Epithelial cell of esophagus (primary cell): ENCODE data around the gene GABARAPL1.
A peak's percentile ranks its signal among the peaks of the same experiment; 100 is the strongest.

Experiments used
- DNase-seq: peaks from one replicate; pipeline ENCODE4 v3.0.0; 2010; ENCODE audit warnings: low read depth
- H3K4me3 ChIP-seq: 2 replicates; pipeline ENCODE4 v1.5.1; 2011; ENCODE audit warnings: mild to moderate bottlenecking, low read length, control low read depth
- TF ChIP-seq, protein P1 (sequence below): IDR thresholded peaks from 2 replicates; pipeline ENCODE4 v1.5.1; 2011; ENCODE audit warnings: low read depth, mild to moderate bottlenecking, low read length, control low read depth, inconsistent platforms; ENCODE audit not compliant: insufficient read depth; ENCODE audit errors: missing control alignments

GABARAPL1 gene

DNA sequence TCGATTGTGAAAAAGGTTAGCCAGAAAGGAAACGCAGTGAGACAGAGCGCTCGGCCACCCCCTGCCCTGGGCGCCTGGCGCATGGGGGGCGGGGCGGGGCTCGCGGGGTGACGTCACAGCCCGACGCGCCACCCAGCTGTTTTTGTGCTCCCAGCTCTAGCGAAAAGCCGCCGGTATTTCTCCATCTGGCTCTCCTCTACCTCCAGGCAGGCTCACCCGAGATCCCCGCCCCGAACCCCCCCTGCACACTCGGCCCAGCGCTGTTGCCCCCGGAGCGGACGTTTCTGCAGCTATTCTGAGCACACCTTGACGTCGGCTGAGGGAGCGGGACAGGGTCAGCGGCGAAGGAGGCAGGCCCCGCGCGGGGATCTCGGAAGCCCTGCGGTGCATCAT, at the start of gene GABARAPL1:
GABARAPL1 (plus strand) TSS at position 139 of the 393 bp plus-strand sequence; CDS start at position 392, 253 bp downstream.
- TF ChIP-seq, protein P1, sequence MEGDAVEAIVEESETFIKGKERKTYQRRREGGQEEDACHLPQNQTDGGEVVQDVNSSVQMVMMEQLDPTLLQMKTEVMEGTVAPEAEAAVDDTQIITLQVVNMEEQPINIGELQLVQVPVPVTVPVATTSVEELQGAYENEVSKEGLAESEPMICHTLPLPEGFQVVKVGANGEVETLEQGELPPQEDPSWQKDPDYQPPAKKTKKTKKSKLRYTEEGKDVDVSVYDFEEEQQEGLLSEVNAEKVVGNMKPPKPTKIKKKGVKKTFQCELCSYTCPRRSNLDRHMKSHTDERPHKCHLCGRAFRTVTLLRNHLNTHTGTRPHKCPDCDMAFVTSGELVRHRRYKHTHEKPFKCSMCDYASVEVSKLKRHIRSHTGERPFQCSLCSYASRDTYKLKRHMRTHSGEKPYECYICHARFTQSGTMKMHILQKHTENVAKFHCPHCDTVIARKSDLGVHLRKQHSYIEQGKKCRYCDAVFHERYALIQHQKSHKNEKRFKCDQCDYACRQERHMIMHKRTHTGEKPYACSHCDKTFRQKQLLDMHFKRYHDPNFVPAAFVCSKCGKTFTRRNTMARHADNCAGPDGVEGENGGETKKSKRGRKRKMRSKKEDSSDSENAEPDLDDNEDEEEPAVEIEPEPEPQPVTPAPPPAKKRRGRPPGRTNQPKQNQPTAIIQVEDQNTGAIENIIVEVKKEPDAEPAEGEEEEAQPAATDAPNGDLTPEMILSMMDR: no peak
- peak within 1 kb of the TSS; percentile 90 for H3K4me3 ChIP-seq
- DNase-seq: peak; percentile 82

- TF ChIP-seq, protein P1: no peak
- no peak overlapping the region for H3K4me3 ChIP-seq
- no peak for DNase-seq
These were observed 49.6 kb upstream of the GABARAPL1 start for GRCh38 chr12:10163084-10163483.

GRCh38 chr12:10165421-10165820, 47.3 kb upstream of the GABARAPL1 start:
- DNase-seq: no peak
- H3K4me3 ChIP-seq: no peak overlapping the region
- TF ChIP-seq, protein P1: no peak

DNA sequence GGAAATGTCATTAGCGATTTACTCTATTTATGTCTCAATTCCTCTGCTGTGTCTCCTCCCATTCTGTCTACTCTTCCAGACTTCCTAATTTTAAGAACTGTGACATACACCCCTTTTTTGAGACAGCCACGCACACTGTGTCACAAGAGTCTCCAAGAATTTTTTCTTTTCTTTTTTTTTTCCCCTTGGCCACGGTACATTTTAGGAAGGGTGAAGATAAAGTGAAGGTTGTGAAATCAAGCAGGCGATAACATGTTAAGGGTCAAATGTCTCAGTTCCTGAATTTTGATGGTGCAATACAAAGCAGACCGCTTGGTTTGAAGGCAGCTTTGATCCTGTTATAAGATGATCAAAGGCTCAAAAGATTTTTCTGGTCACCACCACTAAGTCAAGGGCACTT, 45.1 kb upstream of the GABARAPL1 start:
- DNase-seq: peak; percentile 62
- H3K4me3 ChIP-seq: no peak overlapping the region
- TF ChIP-seq, protein P1: no peak

DNA sequence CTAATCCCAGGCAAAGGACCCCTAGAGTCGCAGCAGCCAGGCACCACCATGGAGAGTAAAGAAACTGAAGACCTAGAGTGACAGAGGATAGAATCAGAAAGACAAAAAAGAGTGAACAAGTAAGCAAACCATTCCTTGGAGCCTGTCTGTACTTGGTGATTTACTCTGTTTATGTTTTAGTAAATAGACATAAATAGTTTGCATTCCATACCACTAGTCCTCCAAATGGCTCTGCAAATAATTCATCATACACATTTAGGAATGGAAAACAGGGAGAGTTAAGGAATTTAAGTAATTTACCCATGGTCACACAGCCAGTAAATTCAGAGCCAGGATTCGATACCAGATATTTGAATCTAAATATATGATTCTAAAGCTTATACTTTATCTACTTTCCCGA, 43.6 kb upstream of the GABARAPL1 start:
- no peak overlapping the region for H3K4me3 ChIP-seq
- TF ChIP-seq, protein P1: no peak
- DNase-seq: no peak

DNA sequence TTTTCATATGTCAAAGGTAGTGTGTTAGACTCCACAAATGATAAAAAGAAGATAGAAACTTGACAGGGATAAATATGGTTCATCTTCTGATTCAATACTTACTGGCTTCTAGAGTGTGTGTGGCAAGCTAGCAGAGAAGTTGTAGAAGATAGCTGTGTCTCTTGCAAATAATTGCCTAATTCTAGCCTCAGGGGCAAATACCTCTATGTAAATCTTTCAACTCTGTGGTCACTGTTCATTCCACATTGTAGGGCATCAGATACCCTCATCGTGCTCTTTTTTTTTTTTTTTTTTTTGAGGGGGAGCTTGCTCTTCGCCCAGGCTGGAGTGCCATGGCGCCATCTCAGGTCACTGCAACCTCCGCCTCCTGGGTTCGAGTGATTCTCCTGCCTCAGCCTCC, 42.5 kb upstream of the GABARAPL1 start:
- TF ChIP-seq, protein P1: no peak
- H3K4me3 ChIP-seq: no peak overlapping the region
- DNase-seq: peak; percentile 90

DNA sequence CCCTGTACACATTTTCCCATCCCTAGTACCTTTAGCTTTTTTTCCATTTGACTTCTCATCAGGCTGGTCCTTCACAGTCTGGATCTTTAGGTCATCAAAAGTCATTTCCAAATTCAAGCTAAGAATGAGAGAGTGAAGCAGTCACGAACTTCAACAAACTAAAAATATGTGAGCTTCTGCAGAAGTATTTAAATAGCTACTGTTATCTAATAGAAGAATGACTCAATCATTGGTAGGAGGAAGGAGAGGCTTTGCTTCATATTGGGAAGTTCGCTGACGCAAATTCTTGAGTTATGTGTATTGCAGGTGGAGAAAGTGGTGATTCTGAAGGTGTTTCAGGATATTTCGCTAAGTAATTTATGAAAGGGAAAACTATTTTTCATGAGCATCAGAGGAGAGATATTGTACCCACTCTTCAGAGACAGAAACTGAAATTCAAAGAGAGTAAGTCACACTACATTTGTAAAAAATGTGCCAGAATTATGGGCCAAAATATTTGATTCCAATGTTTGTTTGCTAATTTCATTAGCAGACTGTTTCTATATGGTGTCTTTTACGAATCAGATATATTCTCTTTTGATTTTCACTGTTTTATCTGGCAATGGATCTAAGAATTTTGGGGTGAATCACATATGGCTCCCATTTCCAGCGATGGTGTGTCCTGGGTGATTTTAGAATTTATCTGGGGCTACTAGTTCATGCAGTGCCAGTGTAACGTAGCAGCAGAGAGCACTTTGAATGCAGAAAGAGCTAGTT, 40.5 kb upstream of the GABARAPL1 start, which contains the start of gene OLR1:
OLR1 (minus strand) TSS at position 160 of the 756 bp plus-strand sequence; CDS start at position 105, 55 bp downstream.
- no peak within 1 kb of the TSS for H3K4me3 ChIP-seq
- TF ChIP-seq, protein P1: no peak
- peak; percentile 60 for DNase-seq
